Measurements from ENCODE around the gene PRDX5. TPM values are rescaled to one million over a fixed set of nuclear protein-coding genes. Genes with fewer than 3 reads are reported as not detected.
A peak's percentile ranks its signal among the peaks of the same experiment; 100 is the strongest.

PRDX5 gene
- total RNA-seq, 1 experiment from 2014 or later = 306 TPM

GRCh38 chr11:64330888-64331287, 13.0 kb downstream of the PRDX5 start:
- Mint-ChIP-seq H3K27ac (ENCODE audit: unreplicated experiment) (no peak overlapping the region), H3K36me3 (ENCODE audit: insufficient read depth, unreplicated experiment) (peaks cover 4% of the 10 kb centered on the region), H3K9me3 (ENCODE audit: unreplicated experiment) (no peaks in the 10 kb centered on the region), H3K27me3 (ENCODE audit: insufficient read depth, unreplicated experiment) (no peaks in the 10 kb centered on the region), H3K4me1 (ENCODE audit: low read depth, unreplicated experiment) (peaks cover 12% of the 10 kb centered on the region), H3K4me3 (ENCODE audit: unreplicated experiment) (no peak overlapping the region)
- no peaks in the 10 kb centered on the region for H3K9me3 ChIP-seq
- no TSS peak for BruUV-seq (replicated peaks)
- TF ChIP-seq CTCF (IDR thresholded peaks at IDR 0.05; ENCODE audit: insufficient read depth in 1 of 2, low read depth in 1 of 2, low read length in 1 of 2, severe bottlenecking in 1 of 2, unreplicated experiment in 1 of 2) = no peak
- no peak overlapping the region for H3K4me3 ChIP-seq (ENCODE audit: low read depth, low read length)
- no peaks in the 10 kb centered on the region for H3K27me3 ChIP-seq (replicated peaks; ENCODE audit: control insufficient read depth, insufficient read depth, low read length)
- DNase-seq = no peak
- CTCF ChIA-PET = interaction anchor here (0.8 to 3.1 kb wide), 7 partner anchors 10 to 60 kb away, joined by 3 to 24 read pairs (median 4); partner anchors contain the start of genes PRDX5, RPS6KA4 and TRMT112
- H3K4me1 ChIP-seq = peaks cover 5% of the 10 kb centered on the region; the same call in 1 of the 2 replicates
- POLR2A ChIA-PET = interaction anchor here (3.0 kb wide), 1 partner anchor 13 kb away, joined by 13 read pairs; the partner anchor contains the start of genes PRDX5 and TRMT112
- no peaks in the 10 kb centered on the region for H3K36me3 ChIP-seq (ENCODE audit: control insufficient read depth, insufficient read depth, low read length)
- intact Hi-C loops (cut with micrococcal nuclease; ENCODE audit: unreplicated experiment) = no loop called here

GRCh38 chr11:64331569-64332371, 13.8 kb downstream of the PRDX5 start:
- Mint-ChIP-seq H3K9me3 (ENCODE audit: unreplicated experiment) (no peaks in the 10 kb centered on the region), H3K4me1 (ENCODE audit: low read depth, unreplicated experiment) (peaks cover 12% of the 10 kb centered on the region), H3K36me3 (ENCODE audit: insufficient read depth, unreplicated experiment) (peaks cover 4% of the 10 kb centered on the region), H3K27ac (ENCODE audit: unreplicated experiment) (no peak overlapping the region), H3K4me3 (ENCODE audit: unreplicated experiment) (no peak overlapping the region), H3K27me3 (ENCODE audit: insufficient read depth, unreplicated experiment) (no peaks in the 10 kb centered on the region)
- Histone ChIP-seq H3K27me3 (replicated peaks; ENCODE audit: control insufficient read depth, insufficient read depth, low read length) (no peaks in the 10 kb centered on the region), H3K9me3 (no peaks in the 10 kb centered on the region), H3K4me3 (ENCODE audit: low read depth, low read length) (no peak overlapping the region), H3K36me3 (ENCODE audit: control insufficient read depth, insufficient read depth, low read length) (no peaks in the 10 kb centered on the region), H3K4me1 (peaks cover 5% of the 10 kb centered on the region; the same call in 1 of the 2 replicates)
- ChIA-PET CTCF (interaction anchor here (0.6 to 3.1 kb wide), 8 partner anchors 9 to 1559 kb away, joined by 3 to 24 read pairs (median 4); partner anchors contain the start of genes CCDC85B, PRDX5, RPS6KA4 and TRMT112), POLR2A (interaction anchor here (3.0 kb wide), 1 partner anchor 14 kb away, joined by 13 read pairs; the partner anchor contains the start of genes PRDX5 and TRMT112)
- peak; percentile 42 to 55 for DNase-seq
- intact Hi-C loops (cut with micrococcal nuclease; ENCODE audit: unreplicated experiment) = no loop called here
- TF ChIP-seq CTCF (IDR thresholded peaks at IDR 0.05; ENCODE audit: insufficient read depth in 1 of 2, low read depth in 1 of 2, low read length in 1 of 2, severe bottlenecking in 1 of 2, unreplicated experiment in 1 of 2) = peak; percentile 17 to 20
- no TSS peak for BruUV-seq (replicated peaks)

- H3K36me3 ChIP-seq (ENCODE audit: control insufficient read depth, insufficient read depth, low read length) = no peaks in the 10 kb centered on the region
- BruUV-seq (replicated peaks) = no TSS peak
- ChIA-PET POLR2A (interaction anchor here (0.5 kb wide), 1 partner anchor 38 kb away, joined by 3 read pairs; no protein-coding TSS in a partner anchor), CTCF (interaction anchor here (3.1 kb wide), 1 partner anchor 16 kb away, joined by 24 read pairs; the partner anchor contains the start of genes PRDX5 and TRMT112)
- no peaks in the 10 kb centered on the region for H3K9me3 ChIP-seq
- H3K4me1 ChIP-seq = peaks cover 5% of the 10 kb centered on the region; the same call in 1 of the 2 replicates
- Mint-ChIP-seq H3K4me1 (ENCODE audit: low read depth, unreplicated experiment) (peaks cover 12% of the 10 kb centered on the region), H3K36me3 (ENCODE audit: insufficient read depth, unreplicated experiment) (peaks cover 4% of the 10 kb centered on the region), H3K27me3 (ENCODE audit: insufficient read depth, unreplicated experiment) (no peaks in the 10 kb centered on the region), H3K27ac (ENCODE audit: unreplicated experiment) (no peak overlapping the region), H3K4me3 (ENCODE audit: unreplicated experiment) (no peak overlapping the region), H3K9me3 (ENCODE audit: unreplicated experiment) (no peaks in the 10 kb centered on the region)
- H3K4me3 ChIP-seq (ENCODE audit: low read depth, low read length) = no peak overlapping the region
- TF ChIP-seq CTCF (IDR thresholded peaks at IDR 0.05; ENCODE audit: insufficient read depth in 1 of 2, low read depth in 1 of 2, low read length in 1 of 2, severe bottlenecking in 1 of 2, unreplicated experiment in 1 of 2) = no peak
- DNase-seq = no peak
- intact Hi-C loops (cut with micrococcal nuclease; ENCODE audit: unreplicated experiment) = no loop called here
- no peaks in the 10 kb centered on the region for H3K27me3 ChIP-seq (replicated peaks; ENCODE audit: control insufficient read depth, insufficient read depth, low read length)
These were observed 15.6 kb downstream of the PRDX5 start for GRCh38 chr11:64333556-64333955.
